Mucosa of rectum (tissue), 2 donors: ENCODE results near the gene ME1.

Experiments used
- H3K27ac ChIP-seq, 2 donors: one replicate each; pipeline ENCODE4 v1.7.0; 2013; ENCODE audit warnings: inconsistent platforms in 2 of 2, low read depth in 2 of 2, low read length in 2 of 2
- H3K27me3 ChIP-seq, 2 donors: one replicate each; pipeline ENCODE4 v1.7.0; 2013; ENCODE audit warnings: low read length in 2 of 2; ENCODE audit not compliant: control insufficient read depth in 2 of 2, insufficient read depth in 2 of 2
- H3K36me3 ChIP-seq, 2 donors: one replicate each; pipeline ENCODE4 v1.7.0; 2013; ENCODE audit warnings: low read length in 2 of 2; ENCODE audit not compliant: control insufficient read depth in 2 of 2, insufficient read depth in 2 of 2
- H3K4me1 ChIP-seq, 2 donors: one replicate each; pipeline ENCODE4 v1.7.0; 2013; ENCODE audit warnings: low read length in 2 of 2, mild to moderate bottlenecking in 1 of 2; ENCODE audit not compliant: control insufficient read depth in 2 of 2, insufficient read depth in 2 of 2
- H3K4me3 ChIP-seq, 2 donors: one replicate each; pipeline ENCODE4 v1.7.0; 2013; ENCODE audit warnings: low read length in 2 of 2
- H3K9ac ChIP-seq, 2 donors: one replicate each; pipeline ENCODE4 v1.7.0; 2013; ENCODE audit warnings: low read length in 2 of 2, low read depth in 1 of 2, mild to moderate bottlenecking in 1 of 2
- H3K9me3 ChIP-seq, 2 donors: one replicate each; pipeline ENCODE4 v1.7.0; 2013; ENCODE audit warnings: low read length in 2 of 2; ENCODE audit not compliant: control insufficient read depth in 2 of 2
- donor health status: healthy.
- donor health status: Normal muscosa, but diverticular disease.

Gene ME1

DNA sequence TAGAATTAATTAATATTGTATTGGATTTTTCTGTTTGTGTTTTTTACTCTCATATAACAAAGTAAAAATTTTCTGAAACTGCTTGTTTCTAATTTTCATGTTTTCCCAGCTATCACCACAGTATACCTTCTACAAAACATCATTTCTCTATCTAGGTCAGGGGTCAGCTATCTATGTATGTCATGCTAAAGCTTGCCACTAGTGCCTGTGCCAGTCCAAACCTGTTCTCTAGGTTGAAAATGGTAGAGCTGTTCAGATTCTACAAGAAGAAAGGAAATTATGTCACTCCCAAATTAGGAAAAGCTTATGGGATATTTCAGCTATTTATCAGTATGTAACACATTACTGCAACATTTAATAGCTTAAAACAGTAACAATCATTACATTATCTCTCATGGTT, 5.8 kb upstream of the ME1 start:
- Histone ChIP-seq H3K4me3 (no peak overlapping the region), H3K9ac (no peak overlapping the region), H3K4me1 (peaks cover 9 to 18% of the 10 kb centered on the region in 2 donors), H3K27ac (no peak overlapping the region), H3K36me3 (no peaks in the 10 kb centered on the region), H3K27me3 (no peaks in the 10 kb centered on the region), H3K9me3 (no peaks in the 10 kb centered on the region)

DNA sequence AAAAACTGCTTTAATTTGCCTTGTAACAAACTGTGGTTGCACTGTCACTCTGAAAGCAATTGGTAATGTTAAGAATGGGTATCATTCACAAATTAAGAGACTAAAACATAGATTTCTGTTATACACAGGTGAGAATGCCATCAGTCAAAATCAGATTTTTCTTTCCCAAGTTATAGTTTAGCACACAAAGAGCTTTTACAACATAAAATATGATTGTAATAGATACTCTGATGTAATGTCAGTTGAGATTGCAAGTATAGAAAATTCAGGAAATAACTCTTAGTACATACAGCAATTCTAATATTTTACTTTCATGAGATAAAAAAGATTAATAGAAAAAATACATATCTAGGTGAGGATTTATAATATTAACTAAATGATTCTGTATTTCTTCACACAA, 2.3 kb upstream of the ME1 start:
- H3K4me3 ChIP-seq: no peak overlapping the region
- no peaks in the 10 kb centered on the region for H3K27me3 ChIP-seq
- no peak overlapping the region for H3K27ac ChIP-seq
- peaks cover 17 to 24% of the 10 kb centered on the region in 2 donors for H3K4me1 ChIP-seq
- no peaks in the 10 kb centered on the region for H3K9me3 ChIP-seq
- no peaks in the 10 kb centered on the region for H3K36me3 ChIP-seq
- no peak overlapping the region for H3K9ac ChIP-seq

DNA sequence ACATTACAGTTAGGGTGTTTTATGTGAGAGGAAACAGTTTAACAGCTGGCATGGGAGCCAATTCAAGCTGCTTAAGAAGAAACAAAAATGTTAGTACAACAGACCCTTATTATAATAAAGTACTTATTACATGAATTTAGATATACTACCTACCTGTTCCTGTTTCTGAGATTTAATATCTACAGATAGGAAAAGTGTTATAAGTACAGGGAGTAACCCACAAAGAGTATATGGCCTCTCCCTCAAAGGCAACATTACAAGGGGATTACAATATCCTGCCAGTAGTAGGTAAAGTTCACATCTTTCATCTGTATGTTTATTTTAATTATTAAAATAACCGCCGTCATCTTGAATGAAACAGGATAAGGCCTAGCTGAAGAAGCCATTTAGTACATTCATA, 1.8 kb upstream of the ME1 start:
- Histone ChIP-seq H3K27ac (peak overlapping the region in 1 of 2 donors; percentile 61), H3K27me3 (no peaks in the 10 kb centered on the region), H3K9me3 (no peaks in the 10 kb centered on the region), H3K4me3 (peak overlapping the region in 1 of 2 donors; percentile 35), H3K4me1 (peaks cover 17 to 24% of the 10 kb centered on the region in 2 donors), H3K36me3 (no peaks in the 10 kb centered on the region), H3K9ac (no peak overlapping the region)

DNA sequence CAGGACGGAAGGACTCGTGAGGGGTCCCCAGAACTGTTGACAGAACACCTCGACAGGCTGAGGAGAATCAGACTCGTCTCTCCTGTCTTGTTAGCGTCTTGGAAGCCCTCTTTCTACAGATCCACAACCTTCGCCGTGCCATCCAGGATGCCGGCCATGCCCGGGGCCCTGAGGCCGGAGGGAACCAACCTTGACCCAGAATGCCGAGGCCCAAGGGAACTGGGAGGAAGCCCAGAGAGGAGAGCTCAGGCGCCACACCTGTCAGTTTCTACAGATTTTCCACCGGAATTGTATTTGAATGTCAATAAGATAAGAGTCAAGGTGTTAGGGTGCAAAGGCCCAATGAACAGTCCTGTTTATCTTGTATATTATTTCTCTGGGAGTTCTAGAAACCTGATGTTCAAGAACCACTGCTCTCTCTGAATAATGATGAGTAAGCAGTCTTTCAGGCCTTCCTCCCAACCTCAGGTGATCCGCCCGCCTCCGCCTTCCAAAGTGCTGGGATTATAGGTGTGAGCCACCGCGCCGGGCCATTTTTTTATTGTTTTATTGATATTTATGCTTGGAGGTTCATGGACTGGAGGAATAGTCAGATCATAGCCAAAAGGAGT, 799 bp upstream of the ME1 start:
- no peaks in the 10 kb centered on the region for H3K27me3 ChIP-seq
- peak overlapping the region; percentile 74 to 83 for H3K27ac ChIP-seq
- H3K9ac ChIP-seq: peak overlapping the region in 1 of 2 donors; percentile 69
- H3K36me3 ChIP-seq: no peaks in the 10 kb centered on the region
- H3K4me1 ChIP-seq: peaks cover 17 to 24% of the 10 kb centered on the region in 2 donors
- no peaks in the 10 kb centered on the region for H3K9me3 ChIP-seq
- H3K4me3 ChIP-seq: peak overlapping the region; percentile 64 to 75

DNA sequence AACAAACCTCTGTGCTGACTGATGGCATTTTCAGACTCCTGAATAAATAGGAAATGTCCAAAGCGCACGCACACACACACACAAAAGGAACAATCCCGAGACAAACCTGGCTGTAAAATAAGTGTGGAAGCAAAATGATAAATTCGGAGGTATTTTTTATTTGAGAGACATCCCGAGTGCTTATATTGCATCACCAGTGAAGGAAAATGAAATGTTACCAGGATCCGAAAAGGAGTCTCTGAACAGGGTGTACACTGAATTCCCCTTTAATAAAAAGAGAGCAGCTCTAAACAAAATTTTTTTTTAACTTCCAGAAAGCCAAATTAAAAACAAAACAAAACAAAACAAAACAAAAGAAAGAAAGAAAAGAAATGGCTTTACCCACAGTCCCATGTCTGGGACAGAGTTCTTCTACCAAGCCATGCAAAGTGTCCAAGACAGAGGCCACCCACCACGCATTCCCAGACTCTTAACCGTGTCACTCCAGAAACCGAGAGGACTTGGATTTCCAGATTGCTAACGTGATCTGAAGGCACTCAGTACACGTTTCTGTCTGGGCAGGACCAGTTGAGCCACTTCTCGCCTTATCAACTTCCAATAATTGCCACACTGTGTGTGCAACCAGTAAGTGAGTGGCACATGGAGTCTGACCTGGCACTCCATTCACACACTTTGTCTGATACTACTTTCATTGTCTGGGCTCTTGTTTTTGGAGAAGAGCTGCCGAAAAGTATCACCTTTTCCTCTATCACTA, 817 bp downstream of the ME1 start:
- Histone ChIP-seq H3K4me1 (peaks cover 17 to 24% of the 10 kb centered on the region in 2 donors), H3K27ac (peak overlapping the region; percentile 68 to 83), H3K9ac (peak overlapping the region; percentile 41 to 69), H3K36me3 (no peaks in the 10 kb centered on the region), H3K27me3 (no peaks in the 10 kb centered on the region), H3K4me3 (peak overlapping the region; percentile 64 to 75), H3K9me3 (no peaks in the 10 kb centered on the region)

DNA sequence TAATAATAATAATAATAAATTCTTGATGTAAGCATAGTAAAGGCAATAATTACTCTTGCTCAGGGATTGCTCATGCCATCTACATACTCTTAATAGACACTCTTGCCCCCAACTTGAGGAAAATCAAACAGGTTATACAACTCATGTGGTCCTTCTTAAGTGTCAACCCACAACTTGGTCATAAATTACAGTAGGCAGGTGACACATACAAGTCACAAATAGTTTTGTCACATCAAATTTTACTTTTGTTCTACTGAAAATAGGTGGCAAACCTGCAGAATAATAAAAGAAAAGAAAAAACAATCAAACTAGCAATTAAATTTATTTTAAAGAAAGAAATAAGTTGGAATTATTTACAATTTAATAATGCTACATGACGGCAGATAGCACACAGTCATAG, 1.6 kb downstream of the ME1 start:
- Histone ChIP-seq H3K4me3 (no peak overlapping the region), H3K9ac (no peak overlapping the region), H3K36me3 (no peaks in the 10 kb centered on the region), H3K27me3 (no peaks in the 10 kb centered on the region), H3K27ac (no peak overlapping the region), H3K4me1 (peaks cover 17 to 20% of the 10 kb centered on the region in 2 donors), H3K9me3 (peaks cover 0 to 5% of the 10 kb centered on the region in 2 donors)

DNA sequence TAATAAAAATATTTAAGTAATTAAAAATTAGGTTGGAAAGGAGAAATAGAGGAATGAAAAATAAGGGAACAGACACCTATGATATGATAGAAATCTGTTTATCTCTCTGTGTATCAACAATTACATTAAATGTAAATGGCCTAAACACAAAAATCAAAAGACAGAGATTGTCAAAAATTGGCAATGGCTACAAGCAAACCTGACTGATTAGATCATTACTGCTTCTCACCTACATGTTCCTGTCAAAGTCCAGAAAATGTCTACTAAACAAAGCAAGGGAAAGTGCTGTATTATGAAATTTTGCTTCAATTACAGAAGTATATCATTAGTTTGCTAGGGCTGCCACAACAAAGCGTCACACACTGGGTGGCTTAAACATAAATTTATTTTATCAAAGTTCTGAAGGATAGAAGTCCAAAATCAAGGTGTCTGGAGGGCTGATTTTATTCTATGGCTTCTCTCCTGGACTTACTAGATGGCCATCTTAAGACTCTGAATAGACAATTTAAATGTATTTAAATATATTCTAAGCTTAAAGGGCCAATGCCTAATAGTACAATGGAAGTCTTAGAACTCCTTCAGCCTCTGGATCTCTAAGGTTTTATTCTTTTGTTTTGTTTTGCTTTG, 6.3 kb downstream of the ME1 start:
- Histone ChIP-seq H3K27me3 (no peaks in the 10 kb centered on the region), H3K4me1 (no peaks in the 10 kb centered on the region), H3K27ac (no peak overlapping the region), H3K9me3 (peaks cover 0 to 6% of the 10 kb centered on the region in 2 donors), H3K9ac (no peak overlapping the region), H3K4me3 (no peak overlapping the region), H3K36me3 (no peaks in the 10 kb centered on the region)

DNA sequence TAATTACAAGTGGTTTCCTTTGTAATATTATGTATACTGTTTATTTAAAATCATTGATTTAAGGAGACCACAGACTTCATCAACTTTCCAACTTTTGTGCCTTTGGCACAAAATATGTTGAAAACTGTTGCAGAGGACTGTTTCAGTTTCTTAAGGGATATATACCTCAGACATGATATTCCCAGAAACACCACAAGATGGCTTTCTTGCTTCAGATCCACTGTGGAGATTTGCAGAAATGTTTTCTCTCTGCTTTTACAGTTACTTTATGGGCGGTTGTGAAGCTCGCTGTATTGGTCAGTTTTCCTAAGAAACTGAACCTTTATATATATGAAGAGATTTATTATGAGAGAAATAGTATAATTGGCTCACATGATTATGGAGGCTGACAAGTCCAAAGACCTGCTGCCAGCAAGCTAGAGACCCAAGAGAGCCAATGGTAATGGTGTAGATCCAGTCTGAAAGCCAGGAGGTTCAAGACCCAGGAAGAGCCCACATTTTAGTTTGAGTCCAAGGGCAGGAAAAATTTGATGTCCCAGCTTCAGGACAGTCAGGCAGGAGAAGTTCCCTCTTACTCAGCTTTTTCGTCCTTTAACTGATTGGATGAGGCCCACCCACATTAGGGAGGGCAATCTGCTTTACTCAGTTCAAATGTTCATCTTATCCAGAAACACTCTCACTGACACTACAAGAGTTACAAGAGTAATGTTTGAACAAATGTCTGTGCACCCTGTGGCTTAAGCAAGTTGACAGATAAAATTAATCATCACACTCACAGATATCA, 12.8 kb downstream of the ME1 start:
- Histone ChIP-seq H3K4me1 (no peaks in the 10 kb centered on the region), H3K9ac (no peak overlapping the region), H3K9me3 (no peaks in the 10 kb centered on the region), H3K36me3 (no peaks in the 10 kb centered on the region), H3K27me3 (no peaks in the 10 kb centered on the region), H3K4me3 (no peak overlapping the region), H3K27ac (no peak overlapping the region)

DNA sequence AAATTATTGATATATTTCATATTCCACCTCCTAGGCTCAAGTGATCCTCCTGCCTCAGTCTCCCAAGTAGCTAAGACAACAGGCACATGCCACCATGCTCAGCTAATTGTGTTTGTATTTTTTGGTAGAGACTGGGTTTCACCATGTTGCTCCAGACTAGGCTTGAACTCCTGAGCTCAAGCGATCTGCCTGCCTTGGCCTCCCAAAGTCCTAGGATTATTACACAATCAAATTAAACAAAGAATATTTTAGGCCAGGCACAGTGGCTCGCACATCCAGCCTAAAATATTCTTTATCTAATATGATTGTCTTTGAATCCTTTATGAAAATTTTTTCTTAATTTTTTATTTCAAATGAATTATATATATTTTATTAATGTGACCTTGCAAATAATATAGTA, 17.8 kb downstream of the ME1 start:
- no peak overlapping the region for H3K27ac ChIP-seq
- H3K36me3 ChIP-seq: no peaks in the 10 kb centered on the region
- H3K9ac ChIP-seq: no peak overlapping the region
- no peak overlapping the region for H3K4me3 ChIP-seq
- H3K27me3 ChIP-seq: no peaks in the 10 kb centered on the region
- no peaks in the 10 kb centered on the region for H3K9me3 ChIP-seq
- no peaks in the 10 kb centered on the region for H3K4me1 ChIP-seq

DNA sequence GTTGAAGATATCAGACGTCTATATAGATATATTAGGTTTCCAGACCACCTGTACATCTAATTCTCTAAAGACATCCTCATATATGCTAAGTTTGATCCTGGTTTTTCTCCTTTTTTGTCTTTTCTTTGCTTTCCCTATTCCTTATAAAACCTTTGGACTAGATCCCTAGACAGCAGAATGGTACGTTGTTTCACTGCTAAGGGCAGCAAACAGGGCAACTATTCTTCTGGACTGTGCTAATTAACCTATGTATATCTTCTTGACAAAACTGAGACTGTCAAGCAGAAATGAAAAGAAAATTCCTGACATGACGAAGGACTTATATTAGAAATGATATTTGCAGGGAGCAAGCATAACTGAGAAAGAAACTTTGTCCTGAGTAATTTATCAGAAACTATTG, 19.1 kb downstream of the ME1 start:
- Histone ChIP-seq H3K27me3 (no peaks in the 10 kb centered on the region), H3K27ac (no peak overlapping the region), H3K9me3 (no peaks in the 10 kb centered on the region), H3K4me1 (no peaks in the 10 kb centered on the region), H3K9ac (no peak overlapping the region), H3K36me3 (no peaks in the 10 kb centered on the region), H3K4me3 (no peak overlapping the region)
